KMS-11 (cell line): ENCODE results near the gene DENND1C.

Source experiments
- H2AFZ ChIP-seq: fragments of 200-600 bp; sonication (generic); 2 replicates; pipeline ENCODE4 v1.6.1; 2016; ENCODE audit warnings: antibody characterized with exemption, mixed run types, low read depth
- H3K27ac ChIP-seq: fragments of 200-600 bp; sonication (generic); 2 replicates; pipeline ENCODE4 v1.6.1; 2016; ENCODE audit warnings: mild to moderate bottlenecking, mixed run types
- H3K27me3 ChIP-seq: fragments of 200-600 bp; sonication (generic); 2 replicates; pipeline ENCODE4 v1.6.1; 2017; ENCODE audit warnings: mild to moderate bottlenecking, low read depth, mixed run types, moderate library complexity; ENCODE audit not compliant: insufficient read depth
- H3K36me3 ChIP-seq: fragments of 200-600 bp; sonication (generic); 2 replicates; pipeline ENCODE4 v1.6.1; 2017; ENCODE audit warnings: mild to moderate bottlenecking, mixed run types; ENCODE audit not compliant: insufficient read depth
- H3K4me1 ChIP-seq: fragments of 200-600 bp; sonication (generic); 2 replicates; pipeline ENCODE4 v1.6.1; 2016; ENCODE audit warnings: mild to moderate bottlenecking, low read depth, mixed run types; ENCODE audit not compliant: poor library complexity, severe bottlenecking
- H3K4me2 ChIP-seq: fragments of 200-600 bp; sonication (generic); 2 replicates; pipeline ENCODE4 v1.7.0; 2016; ENCODE audit warnings: mild to moderate bottlenecking, mixed run types
- H3K4me3 ChIP-seq: fragments of 200-600 bp; sonication (generic); IDR thresholded peaks from 2 replicates; pipeline ENCODE4 v1.6.1; 2017; ENCODE audit warnings: low read depth, low read length, mixed read lengths; ENCODE audit not compliant: insufficient read depth
- H3K79me2 ChIP-seq: fragments of 200-600 bp; sonication (generic); 2 replicates; pipeline ENCODE4 v1.6.1; 2016; ENCODE audit warnings: low read depth, mixed run types; ENCODE audit not compliant: insufficient read depth
- H3K9ac ChIP-seq: fragments of 200-600 bp; sonication (generic); 2 replicates; pipeline ENCODE4 v1.6.1; 2016; ENCODE audit warnings: mild to moderate bottlenecking, mixed run types
- H4K20me1 ChIP-seq: fragments of 200-600 bp; sonication (generic); 2 replicates; pipeline ENCODE4 v1.6.1; 2016; ENCODE audit warnings: mild to moderate bottlenecking, mixed run types; ENCODE audit not compliant: insufficient read depth
- CTCF ChIP-seq: fragments of 200-600 bp; sonication (generic); conservative IDR thresholded peaks from 2 replicates; pipeline ENCODE4 v1.6.1; 2017; ENCODE audit warnings: low read depth, mild to moderate bottlenecking, antibody characterized with exemption, low read length, moderate library complexity, mixed read lengths

Gene DENND1C

GRCh38 chr19:6421075-6422014 is 60.2 kb downstream of the DENND1C start:
- H3K79me2 ChIP-seq = peaks cover 53% of the 10 kb centered on the region
- no peak overlapping the region for H2AFZ ChIP-seq
- no peak overlapping the region for H3K4me3 ChIP-seq
- no peak overlapping the region for H3K9ac ChIP-seq
- peaks cover 22% of the 10 kb centered on the region for H4K20me1 ChIP-seq
- no peak overlapping the region for H3K27ac ChIP-seq
- no peak for TF ChIP-seq CTCF
- no peak overlapping the region for H3K4me2 ChIP-seq
- no peaks in the 10 kb centered on the region for H3K27me3 ChIP-seq
- H3K36me3 ChIP-seq = peaks cover 13% of the 10 kb centered on the region; the same call in 1 of the 2 replicates
- peaks cover 20% of the 10 kb centered on the region for H3K4me1 ChIP-seq

- Histone ChIP-seq H3K9ac (no peak overlapping the region), H3K79me2 (peaks cover 47% of the 10 kb centered on the region), H4K20me1 (peaks cover 22% of the 10 kb centered on the region), H2AFZ (no peak overlapping the region), H3K4me1 (peaks cover 14% of the 10 kb centered on the region), H3K27me3 (no peaks in the 10 kb centered on the region), H3K27ac (no peak overlapping the region), H3K36me3 (peaks cover 13% of the 10 kb centered on the region; the same call in 1 of the 2 replicates), H3K4me3 (no peak overlapping the region), H3K4me2 (no peak overlapping the region)
- TF ChIP-seq CTCF = no peak
Observed at GRCh38 chr19:6418562-6418932, 63.0 kb downstream of the DENND1C start.

GRCh38 chr19:6417713-6418561 is 63.6 kb downstream of the DENND1C start:
- H3K27ac ChIP-seq = no peak overlapping the region
- no peak for TF ChIP-seq CTCF
- no peak overlapping the region for H3K4me3 ChIP-seq
- peaks cover 13% of the 10 kb centered on the region; the same call in 1 of the 2 replicates for H3K36me3 ChIP-seq
- no peak overlapping the region for H3K4me2 ChIP-seq
- H2AFZ ChIP-seq = no peak overlapping the region
- H4K20me1 ChIP-seq = peaks cover 16% of the 10 kb centered on the region
- H3K79me2 ChIP-seq = peaks cover 41% of the 10 kb centered on the region
- peaks cover 8% of the 10 kb centered on the region for H3K4me1 ChIP-seq
- no peaks in the 10 kb centered on the region for H3K27me3 ChIP-seq
- no peak overlapping the region for H3K9ac ChIP-seq
